Neural cell (in vitro differentiated cells): ENCODE results near the gene HMX1.

ENCODE experiments used
- CTCF ChIP-seq: fragments of 450-650 bp; IDR thresholded peaks from 2 replicates; pipeline ENCODE4 v1.5.1; 2014; ENCODE audit warnings: antibody characterized with exemption, mild to moderate bottlenecking, moderate library complexity; ENCODE audit not compliant: poor library complexity, severe bottlenecking
- EP300 ChIP-seq: fragments of 450-650 bp; conservative IDR thresholded peaks from 2 replicates; pipeline ENCODE4 v1.6.1; 2014; ENCODE audit warnings: antibody characterized with exemption, mild to moderate bottlenecking, moderate library complexity; ENCODE audit not compliant: poor library complexity, severe bottlenecking
- EZH2 ChIP-seq: fragments of 200-600, 300-800 bp; shearing (Covaris generic), sonication (generic); IDR thresholded peaks from 2 replicates; pipeline ENCODE4 v1.6.1; 2014; ENCODE audit warnings: antibody characterized with exemption, low read length, borderline replicate concordance, mild to moderate bottlenecking; ENCODE audit not compliant: insufficient read depth, poor library complexity, severe bottlenecking
- POLR2AphosphoS5 ChIP-seq: IDR thresholded peaks from 2 replicates; pipeline ENCODE4 v1.6.1; 2012
- REST ChIP-seq: IDR thresholded peaks from 2 replicates; pipeline ENCODE4 v1.6.1; 2012; ENCODE audit warnings: borderline replicate concordance
- SMC3 ChIP-seq: fragments of 450-650 bp; conservative IDR thresholded peaks from 2 replicates; pipeline ENCODE4 v1.6.1; 2014; ENCODE audit warnings: antibody characterized with exemption, mild to moderate bottlenecking, moderate library complexity; ENCODE audit not compliant: poor library complexity
- TAF1 ChIP-seq: IDR thresholded peaks from 2 replicates; pipeline ENCODE4 v1.6.1; 2012; ENCODE audit warnings: low read depth

GRCh38 chr4:8915201-8916200 is 43.9 kb upstream of the HMX1 start:
- TF ChIP-seq CTCF (no peak), POLR2AphosphoS5 (no peak), EP300 (no peak), TAF1 (no peak), EZH2 (no peak), REST (no peak), SMC3 (no peak)
